Pancreas (tissue), 10 donors: ENCODE measurements around the gene CIDEA. TPM values are rescaled to one million over a fixed set of nuclear protein-coding genes. Genes with fewer than 3 reads are reported as not detected.

Source experiments
- ATAC-seq, 4 donors: fragments of 200-7000 bp; cut with Tn5 transposase; one replicate each; pipeline versions ENCODE4 v1.8.0 to v1.9.1; 2020; ENCODE audit warnings: mild to moderate bottlenecking in 4 of 4, moderate library complexity in 4 of 4
- DNase-seq, 6 donors: peaks; one replicate each; pipeline ENCODE4 v3.0.0-alpha.2; 2020
- FAIRE-seq: peaks from 2 replicates; lab custom pipeline; 2012; peaks lifted over from hg19 to GRCh38; lab: Jason Lieb, UNC
- H3K27ac ChIP-seq, 4 donors: fragments of 200-600 bp; sonication (generic); 1 replicate in 3 of 4; 2 replicates in 1 of 4; pipeline versions ENCODE4 v1.5.0 to v1.8.0; 2020
- H3K27me3 ChIP-seq, 4 donors: fragments of 200-600 bp; one replicate each; pipeline ENCODE4 v1.8.0; 2021
- H3K36me3 ChIP-seq, 3 donors: fragments of 200-600 bp; sonication (generic) in 1 of 3; one replicate each; pipeline versions ENCODE4 v1.5.0 to v1.8.0; 2020 to 2021
- H3K4me1 ChIP-seq, 3 donors: fragments of 200-600 bp; one replicate each; pipeline ENCODE4 v1.8.0; 2021
- H3K4me3 ChIP-seq, 4 donors: fragments of 200-600 bp; sonication (generic) in 2 of 4; one replicate each; pipeline versions ENCODE4 v1.5.0 to v1.8.0; 2020 to 2021
- H3K9me3 ChIP-seq, 4 donors: fragments of 200-600 bp; one replicate each; pipeline ENCODE4 v1.8.0; 2021
- CTCF ChIP-seq, 4 donors: fragments of 200-600 bp; sonication (generic) in 3 of 4; IDR thresholded peaks; one replicate each; pipeline versions ENCODE4 v1.5.0 to v1.8.0; 2021; ENCODE audit warnings: antibody characterized with exemption in 4 of 4
- WGBS, 2 donors: extraction: QIAGEN DNeasy Blood & Tissue Kit; methylation state at CpG; one replicate each; pipeline ENCODE4 v1.1.7; 2013; 5-methylcytosine and 5-hydroxymethylcytosine counted together
- intact Hi-C, 3 donors: fragments of 100-400 bp; cut with DNase I; formaldehyde crosslinking; loops; one replicate each; pipeline versions ENCODE4 v1.11.1 to v1.14.2; 2022
- polyA plus RNA-seq, 2 donors: library from polyadenylated mRNA; stranded (reverse); fragments of 200-250 nt; gene quantifications; one replicate each; pipeline ENCODE4 v1.2.3, GENCODE V29; 2013
- total RNA-seq, 6 donors: library from RNA; stranded (reverse); fragmentation: NEBNext Ultra II Directional in 4 of 6; extraction: Animal tissue kit (Norgen Biotek cat#: 25700) in 4 of 6; gene quantifications; one replicate each; pipeline versions ENCODE4 v1.2.1 to v1.2.4, GENCODE V29; 2021 to 2023
- donor health status: healthy with polysubstance abuse.
- donor health status: DM: no; HTN: no; CAD: no; lungs with moderate emphysema.
- donor health status: DM: no; HTN: no; CAD: no.
- donor health status: control.
- donor health status: control.
- donor health status: Bipolar disorder and iron deficiency.
- donor health status: DM: yes; HTN: yes; CAD: no.
- donor health status: DM: no; HTN: no; CAD: no.
- donor health status: DM: no; HTN: no; CAD: no.
- donor health status: DM: yes; HTN: yes; CAD: no.

Gene CIDEA
- total and polyA plus RNA-seq, 8 donors = 0.35 to 3.5 (median 0.64) TPM; not detected in 5

DNA sequence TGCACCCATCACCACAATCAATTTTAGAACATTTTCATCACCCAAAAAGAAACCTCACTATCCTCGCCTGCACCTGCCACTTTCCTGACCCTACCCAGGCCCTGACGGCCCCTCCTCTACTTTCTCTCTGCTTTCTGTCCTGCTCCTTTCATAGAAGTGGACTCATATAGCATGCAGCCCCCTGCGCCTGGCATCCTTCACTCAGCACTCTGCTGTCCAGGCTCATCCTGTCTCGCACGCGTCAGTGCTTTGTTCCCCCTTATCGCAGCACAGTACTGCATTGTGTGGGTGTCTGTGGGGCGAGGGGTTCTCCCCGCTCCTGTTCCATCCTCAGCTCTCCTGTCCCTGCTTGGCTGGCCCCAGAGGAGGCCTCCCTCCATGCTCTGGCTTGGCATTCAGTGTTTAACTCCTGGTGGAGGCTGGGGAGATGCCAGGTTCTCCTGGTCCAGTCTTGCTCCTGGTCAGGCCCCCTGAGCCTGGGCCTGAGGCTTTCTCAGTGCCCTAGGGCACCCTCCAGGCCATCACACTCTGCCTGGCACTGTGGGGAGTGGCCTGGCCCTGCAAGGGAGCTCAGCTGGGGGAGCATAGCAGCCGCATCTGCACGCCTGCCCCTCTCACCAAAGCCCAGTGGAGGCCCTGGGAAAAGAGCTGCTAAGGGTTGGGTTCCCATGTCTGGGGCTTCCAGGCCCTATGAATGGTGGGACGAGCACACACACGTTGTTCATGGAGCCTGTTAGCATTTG lies 47.3 kb downstream of the CIDEA start:
- Histone ChIP-seq H3K4me3 (no peak overlapping the region), H3K27ac (no peak overlapping the region), H3K36me3 (no peaks in the 10 kb centered on the region), H3K4me1 (no peaks in the 10 kb centered on the region), H3K9me3 (no peaks in the 10 kb centered on the region), H3K27me3 (no peaks in the 10 kb centered on the region)
- no peak for FAIRE-seq
- WGBS, 2 donors = 85 to 86% methylated on average over 13 of the region's 13 CpGs
- no peak for TF ChIP-seq CTCF (IDR thresholded peaks at IDR 0.05)
- no peak for ATAC-seq
- intact Hi-C loops = loop anchor here in 1 of 3 donors (5.0 kb wide), 1 partner anchor 49 kb away; the partner anchor contains the start of gene CIDEA
- DNase-seq = no peak

DNA sequence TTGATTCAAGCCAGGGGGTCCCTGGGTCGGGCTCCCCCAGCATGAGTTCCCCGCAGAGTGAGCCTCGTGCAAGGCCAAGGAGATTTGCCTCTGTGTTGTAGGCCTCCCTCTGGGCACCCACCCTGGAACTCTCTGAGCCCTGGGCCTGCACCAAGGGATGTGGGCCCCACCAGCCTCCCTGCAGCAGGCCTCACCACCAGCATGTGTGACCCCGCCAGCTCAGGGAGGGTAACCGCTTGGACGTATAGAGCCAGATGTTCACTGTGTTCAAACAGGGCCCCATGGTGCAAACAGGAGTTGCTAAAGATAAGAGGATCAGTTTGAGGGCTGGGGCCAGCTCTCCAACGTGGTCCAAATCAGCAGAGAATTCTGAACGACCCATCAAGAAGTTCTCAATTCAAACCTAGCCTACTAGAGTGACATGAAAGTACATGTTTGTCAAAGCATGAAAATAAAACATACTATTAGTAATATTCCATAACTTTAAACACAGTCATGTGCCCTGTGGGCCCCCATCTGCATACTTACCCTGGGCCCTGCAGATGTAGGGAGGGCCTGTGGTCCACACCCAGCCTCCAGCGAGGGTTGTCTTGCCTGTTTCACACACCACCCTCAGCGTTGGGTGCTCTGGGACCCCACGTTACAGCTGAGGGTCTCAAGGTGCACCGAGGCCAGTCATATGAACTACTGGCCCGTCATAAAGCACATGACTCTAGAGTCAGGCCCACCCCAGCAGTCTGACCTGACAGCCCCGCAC lies 48.4 kb downstream of the CIDEA start:
- no peak for TF ChIP-seq CTCF (IDR thresholded peaks at IDR 0.05)
- Histone ChIP-seq H3K27me3 (no peaks in the 10 kb centered on the region), H3K27ac (no peak overlapping the region), H3K9me3 (no peaks in the 10 kb centered on the region), H3K36me3 (no peaks in the 10 kb centered on the region), H3K4me1 (no peaks in the 10 kb centered on the region), H3K4me3 (no peak overlapping the region)
- FAIRE-seq (no peak), ATAC-seq (no peak), DNase-seq (no peak)
- intact Hi-C loops = loop anchor here in 1 of 3 donors (5.0 kb wide), 1 partner anchor 50 kb away; the partner anchor contains the start of gene CIDEA
- 83 to 88% methylated on average over 14 of the region's 14 CpGs for WGBS, 2 donors

DNA sequence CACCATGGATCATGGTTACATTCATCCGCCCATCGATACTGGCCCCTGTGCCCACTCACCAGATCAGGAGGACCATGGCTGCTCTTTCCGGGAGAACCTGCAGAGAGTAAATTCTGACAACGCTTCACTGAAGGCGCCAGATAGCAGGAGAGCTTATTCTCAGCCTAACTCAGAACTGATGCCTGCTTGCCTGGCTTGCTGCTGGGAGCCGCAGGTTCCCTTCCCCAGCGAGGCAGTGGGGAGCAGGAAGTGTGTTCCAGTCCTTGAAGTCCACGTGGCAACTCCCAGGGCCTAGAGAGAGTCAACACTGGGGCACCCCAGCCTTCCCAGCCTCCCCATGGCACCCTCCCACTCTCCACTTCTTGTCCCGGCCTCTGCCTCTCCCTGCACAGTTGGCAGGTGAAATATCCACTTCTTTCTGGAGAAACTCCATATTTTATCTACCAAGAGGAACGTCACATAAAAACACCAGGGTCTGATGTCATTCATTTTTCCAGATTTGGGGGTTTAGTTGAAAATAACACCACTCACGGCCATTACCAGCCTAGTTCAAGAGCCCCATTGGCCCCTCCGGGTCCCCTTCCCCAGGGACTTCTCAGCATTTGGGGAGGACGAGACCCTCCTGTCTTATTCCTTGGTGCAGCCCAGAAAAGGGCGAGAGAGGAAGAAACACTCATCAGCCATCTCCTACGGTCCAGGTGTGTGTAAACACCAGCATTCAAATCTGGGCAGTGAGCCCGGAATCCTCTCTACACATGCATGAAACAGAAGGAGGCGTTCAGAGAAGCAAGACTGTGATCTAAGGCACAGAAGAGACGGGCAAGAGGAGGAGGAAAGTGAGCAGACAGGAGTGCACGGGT lies 50.4 kb downstream of the CIDEA start:
- H3K9me3 ChIP-seq = no peaks in the 10 kb centered on the region
- H3K36me3 ChIP-seq = no peaks in the 10 kb centered on the region
- no peak overlapping the region for H3K27ac ChIP-seq
- H3K4me1 ChIP-seq = no peaks in the 10 kb centered on the region
- 42 to 45% methylated on average over 19 of the region's 19 CpGs for WGBS, 2 donors
- peak in 4 of 6 donors; percentile 58 to 71 (median 63) for DNase-seq
- peak in 3 of 4 donors; percentile 54 to 58 (median 55) for ATAC-seq
- intact Hi-C loops = loop anchor here in 1 of 3 donors (5.0 kb wide), 1 partner anchor 52 kb away; the partner anchor contains the start of gene CIDEA
- no peak overlapping the region for H3K4me3 ChIP-seq
- no peaks in the 10 kb centered on the region for H3K27me3 ChIP-seq
- TF ChIP-seq CTCF (IDR thresholded peaks at IDR 0.05) = no peak
- FAIRE-seq = no peak

DNA sequence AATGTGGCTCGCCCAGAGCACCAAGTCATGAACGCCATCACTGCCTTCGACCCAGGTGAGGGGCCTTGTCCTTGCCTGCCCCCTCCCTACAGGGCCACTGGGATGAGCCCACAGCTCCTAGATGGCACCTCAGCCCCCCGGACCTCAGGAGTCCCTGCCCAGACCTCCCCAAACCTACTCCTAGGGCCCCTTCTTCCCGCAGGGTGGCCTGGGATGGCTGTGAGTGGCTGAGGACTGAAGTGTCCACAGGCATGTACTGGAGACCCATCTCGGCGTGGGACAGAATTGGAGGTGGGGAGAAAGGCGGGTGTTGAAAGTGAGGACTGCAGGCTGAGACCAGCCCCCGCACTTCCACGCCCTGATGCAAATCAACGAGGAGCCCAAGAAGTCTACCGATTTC lies 51.0 kb downstream of the CIDEA start:
- Histone ChIP-seq H3K27me3 (no peaks in the 10 kb centered on the region), H3K27ac (no peak overlapping the region), H3K4me3 (no peak overlapping the region), H3K4me1 (peaks cover 0 to 6% (median 0%) of the 10 kb centered on the region in 3 donors), H3K9me3 (no peaks in the 10 kb centered on the region), H3K36me3 (no peaks in the 10 kb centered on the region)
- no peak for DNase-seq
- TF ChIP-seq CTCF (IDR thresholded peaks at IDR 0.05) = no peak
- intact Hi-C loops = no loop called here
- ATAC-seq = no peak
- FAIRE-seq = no peak
- 61 to 62% methylated on average over 12 of the region's 12 CpGs for WGBS, 2 donors
